Stomach (tissue), 9 donors: ENCODE data around the gene CTNND1. TPM values are rescaled to one million over a fixed set of nuclear protein-coding genes. Genes with fewer than 3 reads are reported as not detected.
"Not testable (repeated sequence)": the region's sequence is repeated elsewhere in the genome, so short reads cannot be mapped to it uniquely, and the experiment has no call there.

Experiments
- DNase-seq, 2 donors: peaks; one replicate each; pipeline versions ENCODE4 v3.0.0 to v3.0.0-alpha.2; 2013 to 2019
- H3K27ac ChIP-seq, 5 donors: fragments of 200-600 bp in 4 of 5; sonication (generic) in 4 of 5; one replicate each; pipeline ENCODE4 v1.5.1; 2013 to 2019; ENCODE audit warnings: mild to moderate bottlenecking in 1 of 5, moderate library complexity in 1 of 5
- H3K27me3 ChIP-seq, 3 donors: fragments of 200-600 bp; sonication (generic); one replicate each; pipeline ENCODE4 v1.5.1; 2017 to 2019; ENCODE audit warnings: mixed run types in 1 of 3
- H3K36me3 ChIP-seq, 4 donors: fragments of 200-600 bp; sonication (generic); 1 replicate in 3 of 4; 2 replicates in 1 of 4; pipeline ENCODE4 v1.5.1; 2016 to 2019
- H3K4me1 ChIP-seq, 4 donors: fragments of 200-600 bp; sonication (generic); one replicate each; pipeline ENCODE4 v1.5.1; 2016 to 2019
- H3K4me3 ChIP-seq, 4 donors: fragments of 200-600 bp; sonication (generic) in 3 of 4; one replicate each; pipeline ENCODE4 v1.5.1; 2016 to 2019; ENCODE audit warnings: mild to moderate bottlenecking in 1 of 4
- H3K9me3 ChIP-seq, 4 donors: fragments of 200-600 bp; sonication (generic); one replicate each; pipeline ENCODE4 v1.5.1; 2016 to 2019
- CTCF ChIP-seq, 7 experiments: fragments of 450-650 bp in 4 of 7; fragments of 200-600 bp in 3 of 7; sonication (generic) in 3 of 7; IDR thresholded peaks; one replicate each; pipeline ENCODE4 v1.5.1; 2016 to 2019; ENCODE audit warnings: antibody characterized with exemption in 7 of 7, control low read depth in 2 of 7, mild to moderate bottlenecking in 1 of 7
- EP300 ChIP-seq: sonication (generic); formaldehyde crosslinking; IDR thresholded peaks from one replicate; pipeline ENCODE4 v1.6.1; 2017; ENCODE audit warnings: antibody characterized with exemption
- POLR2A ChIP-seq, 4 donors: fragments of 450-650 bp; IDR thresholded peaks; one replicate each; pipeline ENCODE4 v1.6.1; 2016; ENCODE audit warnings: antibody characterized with exemption in 4 of 4, control low read depth in 2 of 4, mild to moderate bottlenecking in 1 of 4, moderate library complexity in 1 of 4
- POLR2AphosphoS5 ChIP-seq, 3 donors: sonication (generic); formaldehyde crosslinking; IDR thresholded peaks; one replicate each; pipeline ENCODE4 v1.6.1; 2016; ENCODE audit warnings: antibody characterized with exemption in 3 of 3
- WGBS, 5 donors: extraction: QIAGEN DNeasy Blood & Tissue Kit in 3 of 5; methylation state at CpG; one replicate each; pipeline versions ENCODE4 v1.1.5 to v1.1.7; 2013 to 2018; 5-methylcytosine and 5-hydroxymethylcytosine counted together
- intact Hi-C: fragments of 100-400 bp; cut with DNase I; formaldehyde crosslinking; loops from one replicate; pipeline ENCODE4 v1.15.1; 2023; ENCODE audit warnings: low total_unique reads
- polyA plus RNA-seq, 3 donors: library from polyadenylated mRNA; stranded (reverse); fragments of 200-250 nt; gene quantifications; one replicate each; pipeline ENCODE4 v1.2.3, GENCODE V29; 2013
- total RNA-seq, 5 donors: library from RNA; depleted of rRNA; stranded (reverse); fragments of >200 nt; gene quantifications; one replicate each; pipeline versions ENCODE4 v1.1.0 to v1.2.3, GENCODE V29; 2014 to 2016
- donor health status: healthy with polysubstance abuse.
- donor health status: Bipolar disorder and iron deficiency.
- donor health status: healthy.

The CTNND1 gene
- total and polyA plus RNA-seq, 8 donors, result 45.1 to 447 (median 126) TPM

DNA sequence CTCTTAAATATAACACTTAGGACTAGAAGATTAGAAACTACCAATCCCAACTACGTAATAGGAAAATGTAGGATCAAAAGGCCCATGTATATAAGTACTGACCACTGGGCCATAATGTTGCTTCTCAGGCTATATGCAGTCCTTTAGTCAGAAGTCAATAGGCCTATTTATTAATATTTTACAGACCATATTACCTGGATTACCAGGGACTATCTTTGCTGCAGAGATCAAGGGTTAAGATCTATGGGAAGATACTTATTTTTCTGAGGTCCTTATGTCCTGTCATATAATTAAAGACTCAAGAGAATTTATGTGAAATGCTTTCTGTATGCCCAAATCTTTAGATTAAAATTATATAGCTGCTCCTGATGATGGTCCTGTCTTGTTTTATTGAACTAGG is 57.2 kb downstream of the CTNND1 start:
- no peak for DNase-seq
- intact Hi-C loops, result no loop called here
- TF ChIP-seq EP300 (no peak), POLR2AphosphoS5 (IDR thresholded peaks at IDR 0.05) (no peak)
- Histone ChIP-seq H3K27me3 (no peaks in the 10 kb centered on the region), H3K4me1 (peaks cover 6 to 35% (median 14%) of the 10 kb centered on the region in 4 donors), H3K27ac (no peak overlapping the region), H3K9me3 (no peaks in the 10 kb centered on the region), H3K4me3 (no peak overlapping the region), H3K36me3 (peaks cover 37 to 56% (median 49%) of the 10 kb centered on the region in 4 donors)
- 84 to 100% (median 98%) methylated on average over 1 of the region's 1 CpG for WGBS, 5 donors

GRCh38 chr11:57819252-57819979 is 57.8 kb downstream of the CTNND1 start:
- Histone ChIP-seq H3K9me3 (no peaks in the 10 kb centered on the region), H3K27me3 (no peaks in the 10 kb centered on the region), H3K36me3 (peaks cover 31 to 50% (median 43%) of the 10 kb centered on the region in 4 donors), H3K4me1 (peaks cover 6 to 35% (median 14%) of the 10 kb centered on the region in 4 donors), H3K4me3 (no peak overlapping the region), H3K27ac (no peak overlapping the region)
- WGBS, 5 donors, result 59 to 71% (median 61%) methylated on average over 7 of the region's 7 CpGs
- DNase-seq, result no peak
- no peak for TF ChIP-seq CTCF (IDR thresholded peaks at IDR 0.05)
- TF ChIP-seq POLR2A (IDR thresholded peaks at IDR 0.05), result no peak
- no peak for TF ChIP-seq POLR2AphosphoS5 (IDR thresholded peaks at IDR 0.05)
- no peak for TF ChIP-seq EP300
- intact Hi-C loops, result no loop called here

- no peak for DNase-seq
- no peaks in the 10 kb centered on the region for H3K27me3 ChIP-seq
- intact Hi-C loops, result no loop called here
- H3K27ac ChIP-seq, result no peak overlapping the region
- peaks cover 0 to 9% (median 5%) of the 10 kb centered on the region in 4 donors for H3K4me1 ChIP-seq
- H3K36me3 ChIP-seq, result peaks cover 0 to 7% (median 3%) of the 10 kb centered on the region in 4 donors
- WGBS, 5 donors, result 80 to 90% (median 84%) methylated on average over 1 of the region's 1 CpG
- H3K9me3 ChIP-seq, result no peaks in the 10 kb centered on the region
- TF ChIP-seq POLR2AphosphoS5 (IDR thresholded peaks at IDR 0.05) (peak in 1 of 3 donors; percentile 5), EP300 (no peak)
- H3K4me3 ChIP-seq, result no peak overlapping the region
These were observed 62.3 kb downstream of the CTNND1 start for GRCh38 chr11:57823859-57824258.

DNA sequence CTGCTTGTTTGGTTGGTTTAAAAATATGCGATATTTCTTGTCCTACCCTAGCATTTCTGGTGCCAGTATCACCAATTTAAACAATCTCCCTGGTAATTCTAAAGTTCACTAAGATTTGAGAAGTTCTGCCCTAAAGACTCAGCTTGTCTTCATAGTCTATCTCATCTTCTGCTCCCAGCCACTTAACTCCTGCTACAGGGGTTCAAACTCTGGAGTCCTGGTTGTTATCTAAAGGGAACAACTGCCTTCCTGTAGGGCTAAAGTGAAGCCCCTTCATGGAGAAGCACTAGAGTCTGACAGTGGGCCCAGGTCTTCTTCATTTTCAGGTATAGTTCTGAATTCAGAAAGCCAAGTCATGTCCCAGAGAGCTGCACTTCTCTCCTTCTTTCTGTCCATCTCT is 73.2 kb downstream of the CTNND1 start:
- 87 to 98% (median 95%) methylated on average over 1 of the region's 1 CpG for WGBS, 5 donors
- H3K27ac ChIP-seq, result no peak overlapping the region
- intact Hi-C loops, result no loop called here
- no peak overlapping the region for H3K4me3 ChIP-seq
- H3K9me3 ChIP-seq, result no peaks in the 10 kb centered on the region
- no peaks in the 10 kb centered on the region for H3K4me1 ChIP-seq
- H3K36me3 ChIP-seq, result no peaks in the 10 kb centered on the region
- DNase-seq, result no peak
- TF ChIP-seq POLR2A (IDR thresholded peaks at IDR 0.05) (no peak), POLR2AphosphoS5 (IDR thresholded peaks at IDR 0.05) (no peak), CTCF (IDR thresholded peaks at IDR 0.05) (no peak), EP300 (no peak)
- peaks cover 0 to 10% (median 0%) of the 10 kb centered on the region in 3 donors for H3K27me3 ChIP-seq

DNA sequence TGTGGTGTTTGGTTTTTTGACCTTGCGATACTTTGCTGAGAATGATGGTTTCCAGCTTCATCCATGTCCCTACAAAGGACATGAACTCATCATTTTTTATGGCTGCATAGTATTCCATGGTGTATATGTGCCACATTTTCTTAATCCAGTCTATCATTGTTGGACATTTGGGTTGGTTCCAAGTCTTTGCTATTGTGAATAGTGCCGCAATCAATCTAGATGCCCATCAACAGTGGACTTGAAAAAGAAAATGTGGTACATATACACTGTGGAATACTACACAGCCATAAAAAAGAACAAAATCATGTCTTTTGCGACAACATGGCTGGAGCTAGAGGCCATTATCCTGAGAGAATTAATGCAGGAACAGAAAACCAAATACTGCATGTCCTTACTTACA is 77.0 kb downstream of the CTNND1 start:
- H3K36me3 ChIP-seq, DNase-seq, H3K27me3 ChIP-seq, H3K4me1 ChIP-seq, H3K27ac ChIP-seq, H3K4me3 ChIP-seq, H3K9me3 ChIP-seq, intact Hi-C loops: not testable (repeated sequence)
- WGBS, 5 donors, result 94 to 100% (median 96%) methylated on average over 3 of the region's 3 CpGs

- no peak overlapping the region for H3K27ac ChIP-seq
- peaks cover 0 to 7% (median 3%) of the 10 kb centered on the region in 4 donors for H3K9me3 ChIP-seq
- H3K4me1 ChIP-seq, result no peaks in the 10 kb centered on the region
- H3K27me3 ChIP-seq, result no peaks in the 10 kb centered on the region
- DNase-seq, result no peak
- 13 to 30% (median 21%) methylated on average over 1 of the region's 1 CpG for WGBS, 5 donors
- H3K36me3 ChIP-seq, result no peaks in the 10 kb centered on the region
- H3K4me3 ChIP-seq, result no peak overlapping the region
- intact Hi-C loops, result no loop called here
- TF ChIP-seq POLR2A (IDR thresholded peaks at IDR 0.05), result no peak
- TF ChIP-seq CTCF (IDR thresholded peaks at IDR 0.05), result no peak
- TF ChIP-seq POLR2AphosphoS5 (IDR thresholded peaks at IDR 0.05), result no peak
- no peak for TF ChIP-seq EP300
These were observed 81.3 kb downstream of the CTNND1 start for GRCh38 chr11:57842873-57843272.
